Stomach (tissue), 19 donors: ENCODE results near the gene ICE1. TPM values are rescaled to one million over a fixed set of nuclear protein-coding genes. Genes with fewer than 3 reads are reported as not detected.
A peak's percentile ranks its signal among the peaks of the same experiment; 100 is the strongest.

Experiments used
- DNase-seq, 2 donors: peaks; one replicate each; pipeline versions ENCODE4 v3.0.0 to v3.0.0-alpha.2; 2013 to 2019
- H3K27ac ChIP-seq, 5 donors: fragments of 200-600 bp in 4 of 5; sonication (generic) in 4 of 5; one replicate each; pipeline ENCODE4 v1.5.1; 2013 to 2019; ENCODE audit warnings: mild to moderate bottlenecking in 1 of 5, moderate library complexity in 1 of 5
- H3K27me3 ChIP-seq, 3 donors: fragments of 200-600 bp; sonication (generic); one replicate each; pipeline ENCODE4 v1.5.1; 2017 to 2019; ENCODE audit warnings: mixed run types in 1 of 3
- H3K36me3 ChIP-seq, 4 donors: fragments of 200-600 bp; sonication (generic); 1 replicate in 3 of 4; 2 replicates in 1 of 4; pipeline ENCODE4 v1.5.1; 2016 to 2019
- H3K4me1 ChIP-seq, 4 donors: fragments of 200-600 bp; sonication (generic); one replicate each; pipeline ENCODE4 v1.5.1; 2016 to 2019
- H3K4me3 ChIP-seq, 4 donors: fragments of 200-600 bp; sonication (generic) in 3 of 4; one replicate each; pipeline ENCODE4 v1.5.1; 2016 to 2019; ENCODE audit warnings: mild to moderate bottlenecking in 1 of 4
- H3K9me3 ChIP-seq, 4 donors: fragments of 200-600 bp; sonication (generic); one replicate each; pipeline ENCODE4 v1.5.1; 2016 to 2019
- EP300 ChIP-seq: sonication (generic); formaldehyde crosslinking; IDR thresholded peaks from one replicate; pipeline ENCODE4 v1.6.1; 2017; ENCODE audit warnings: antibody characterized with exemption
- POLR2A ChIP-seq, 4 donors: fragments of 450-650 bp; IDR thresholded peaks; one replicate each; pipeline ENCODE4 v1.6.1; 2016; ENCODE audit warnings: antibody characterized with exemption in 4 of 4, control low read depth in 2 of 4, mild to moderate bottlenecking in 1 of 4, moderate library complexity in 1 of 4
- POLR2AphosphoS5 ChIP-seq, 3 donors: sonication (generic); formaldehyde crosslinking; IDR thresholded peaks; one replicate each; pipeline ENCODE4 v1.6.1; 2016; ENCODE audit warnings: antibody characterized with exemption in 3 of 3
- WGBS, 5 donors: extraction: QIAGEN DNeasy Blood & Tissue Kit in 3 of 5; methylation state at CpG; one replicate each; pipeline versions ENCODE4 v1.1.5 to v1.1.7; 2013 to 2018; 5-methylcytosine and 5-hydroxymethylcytosine counted together
- intact Hi-C: fragments of 100-400 bp; cut with DNase I; formaldehyde crosslinking; loops from one replicate; pipeline ENCODE4 v1.15.1; 2023; ENCODE audit warnings: low total_unique reads
- long read RNA-seq, 10 donors: transcript quantifications; one replicate each; lab custom pipeline, GENCODE V29; 2026
- polyA plus RNA-seq, 3 donors: library from polyadenylated mRNA; stranded (reverse); fragments of 200-250 nt; gene quantifications; one replicate each; pipeline ENCODE4 v1.2.3, GENCODE V29; 2013
- total RNA-seq, 5 donors: library from RNA; depleted of rRNA; stranded (reverse); fragments of >200 nt; gene quantifications; one replicate each; pipeline versions ENCODE4 v1.1.0 to v1.2.3, GENCODE V29; 2014 to 2016
- TF ChIP-seq, protein P1 (sequence below), 7 experiments: fragments of 450-650 bp in 4 of 7; fragments of 200-600 bp in 3 of 7; sonication (generic) in 3 of 7; IDR thresholded peaks; one replicate each; pipeline ENCODE4 v1.5.1; 2016 to 2019; ENCODE audit warnings: antibody characterized with exemption in 7 of 7, control low read depth in 2 of 7, mild to moderate bottlenecking in 1 of 7
- donor health status: healthy with polysubstance abuse.
- donor health status: Bipolar disorder and iron deficiency.
- donor health status: healthy.

Gene ICE1, protein sequence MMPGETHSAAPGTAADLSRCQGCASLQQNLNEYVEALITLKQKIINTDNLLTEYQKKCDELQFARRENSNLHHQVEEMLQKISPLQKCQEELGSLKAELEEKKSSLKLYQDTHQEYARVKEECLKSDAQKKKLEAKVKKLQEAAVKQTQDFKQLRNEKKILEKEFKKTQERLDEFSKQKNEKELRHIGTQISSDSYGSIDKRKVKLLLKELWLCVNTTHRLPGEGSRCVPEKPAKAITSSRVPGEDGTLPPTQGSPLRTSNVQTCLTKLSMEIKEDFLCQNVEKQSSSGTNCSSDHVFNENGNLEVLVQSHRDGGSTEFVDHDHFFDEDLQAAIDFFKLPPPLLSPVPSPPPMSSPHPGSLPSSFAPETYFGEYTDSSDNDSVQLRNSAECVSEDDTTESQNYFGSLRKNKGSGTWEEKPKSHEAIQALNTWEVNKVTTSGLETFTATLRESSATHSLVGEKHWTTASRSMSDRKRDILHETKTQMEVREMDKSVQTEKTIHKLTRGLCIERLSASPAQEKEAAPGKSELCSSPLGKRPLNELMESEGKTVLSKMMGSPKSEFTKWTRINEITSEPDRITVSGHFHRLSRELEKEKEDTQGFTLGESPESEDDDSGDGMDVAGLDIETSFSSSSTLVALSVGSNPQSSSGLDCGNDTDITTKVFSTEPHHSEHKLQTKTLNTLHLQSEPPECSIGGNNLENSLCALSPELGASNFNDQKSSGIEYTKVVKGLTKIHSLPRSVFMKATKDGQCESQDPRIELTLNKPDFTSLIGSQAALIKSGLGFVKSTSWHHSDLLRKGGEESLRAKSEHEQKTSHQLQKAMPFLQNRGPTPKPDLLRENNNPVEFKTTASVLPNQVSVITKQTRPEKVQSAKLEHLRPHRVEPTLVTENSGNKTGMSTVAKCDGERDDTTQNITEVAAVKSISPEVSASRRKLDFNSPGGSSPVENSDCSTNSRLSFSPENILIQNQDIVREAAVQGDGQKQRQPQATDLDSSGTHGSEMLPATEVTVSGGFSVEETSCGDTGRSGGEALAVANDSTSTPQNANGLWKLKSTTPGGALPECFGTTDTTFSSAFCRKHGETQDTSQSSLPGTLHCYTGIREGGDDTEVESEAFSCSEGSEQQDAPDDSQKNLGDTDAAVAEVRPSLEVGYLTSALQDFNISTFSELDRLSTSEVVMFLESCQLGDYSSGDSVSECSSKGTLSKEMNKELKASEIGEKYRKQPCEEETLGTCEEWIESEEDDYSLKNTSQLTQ (N-terminal part only)
- total RNA-seq: 10 to 100 TPM; 16.5 to 44.1 (median 20.1) TPM
- polyA plus RNA-seq: 1 to 10 TPM; 4.0 to 4.9 (median 4.7) TPM
- long read RNA-seq, donor 1: 0 reads
- long read RNA-seq, donor 2: 0 reads
- long read RNA-seq, donor 3: 0 reads
- long read RNA-seq, donor 4: 0 reads
- long read RNA-seq, donor 5, partial matches to known transcripts: 6 of 13 reads
- long read RNA-seq, donor 5, other reads (novel, unspliced or antisense): 5 of 13 reads
- long read RNA-seq, donor 6, partial matches to known transcripts: 0 of 6 reads
- long read RNA-seq, donor 6, other reads (novel, unspliced or antisense): 6 of 6 reads
- long read RNA-seq, donor 7: 0 reads
- long read RNA-seq, donor 8: 0 reads
- long read RNA-seq, donor 9, partial matches to known transcripts: 10 of 10 reads
- long read RNA-seq, donor 9, other reads (novel, unspliced or antisense): 0 of 10 reads
- long read RNA-seq, donor 10, partial matches to known transcripts: 0 of 1 reads
- long read RNA-seq, donor 10, other reads (novel, unspliced or antisense): 0 of 1 reads

- peak within 1 kb of the TSS; percentile 93 to 98 (median 94) for H3K27ac ChIP-seq
- peaks cover 33 to 64% (median 53%) of the 10 kb centered on the region in 4 donors for H3K4me1 ChIP-seq
- TF ChIP-seq EP300 (peak; percentile 64), POLR2A (IDR thresholded peaks at IDR 0.05) (peak in 2 of 4 donors; percentile 33 to 53), POLR2AphosphoS5 (IDR thresholded peaks at IDR 0.05) (peak; percentile 88 to 97 (median 96))
- TF ChIP-seq, protein P1, sequence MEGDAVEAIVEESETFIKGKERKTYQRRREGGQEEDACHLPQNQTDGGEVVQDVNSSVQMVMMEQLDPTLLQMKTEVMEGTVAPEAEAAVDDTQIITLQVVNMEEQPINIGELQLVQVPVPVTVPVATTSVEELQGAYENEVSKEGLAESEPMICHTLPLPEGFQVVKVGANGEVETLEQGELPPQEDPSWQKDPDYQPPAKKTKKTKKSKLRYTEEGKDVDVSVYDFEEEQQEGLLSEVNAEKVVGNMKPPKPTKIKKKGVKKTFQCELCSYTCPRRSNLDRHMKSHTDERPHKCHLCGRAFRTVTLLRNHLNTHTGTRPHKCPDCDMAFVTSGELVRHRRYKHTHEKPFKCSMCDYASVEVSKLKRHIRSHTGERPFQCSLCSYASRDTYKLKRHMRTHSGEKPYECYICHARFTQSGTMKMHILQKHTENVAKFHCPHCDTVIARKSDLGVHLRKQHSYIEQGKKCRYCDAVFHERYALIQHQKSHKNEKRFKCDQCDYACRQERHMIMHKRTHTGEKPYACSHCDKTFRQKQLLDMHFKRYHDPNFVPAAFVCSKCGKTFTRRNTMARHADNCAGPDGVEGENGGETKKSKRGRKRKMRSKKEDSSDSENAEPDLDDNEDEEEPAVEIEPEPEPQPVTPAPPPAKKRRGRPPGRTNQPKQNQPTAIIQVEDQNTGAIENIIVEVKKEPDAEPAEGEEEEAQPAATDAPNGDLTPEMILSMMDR (IDR thresholded peaks at IDR 0.05): peak in 1 of 7 experiments; percentile 18
- H3K4me3 ChIP-seq: peak within 1 kb of the TSS; percentile 100
- 0 to 1% (median 0%) methylated on average over 36 to 71 of the region's 71 CpGs for WGBS, 5 donors
- DNase-seq: peak; percentile 98
- intact Hi-C loops: no loop called here
- H3K9me3 ChIP-seq: no peaks in the 10 kb centered on the region
- H3K36me3 ChIP-seq: no peaks in the 10 kb centered on the region
- no peaks in the 10 kb centered on the region for H3K27me3 ChIP-seq
Observed at GRCh38 chr5:5421961-5422818, at the start of gene ICE1. ICE1 (plus strand) TSS chr5:5422677; CDS start chr5:5422916, 239 bp downstream.

- DNase-seq: no peak
- WGBS, 5 donors: 77 to 80% (median 77%) methylated on average over 10 of the region's 10 CpGs
- intact Hi-C loops: no loop called here
Observed at GRCh38 chr5:5372930-5373329, 49.5 kb upstream of the ICE1 start.

DNA sequence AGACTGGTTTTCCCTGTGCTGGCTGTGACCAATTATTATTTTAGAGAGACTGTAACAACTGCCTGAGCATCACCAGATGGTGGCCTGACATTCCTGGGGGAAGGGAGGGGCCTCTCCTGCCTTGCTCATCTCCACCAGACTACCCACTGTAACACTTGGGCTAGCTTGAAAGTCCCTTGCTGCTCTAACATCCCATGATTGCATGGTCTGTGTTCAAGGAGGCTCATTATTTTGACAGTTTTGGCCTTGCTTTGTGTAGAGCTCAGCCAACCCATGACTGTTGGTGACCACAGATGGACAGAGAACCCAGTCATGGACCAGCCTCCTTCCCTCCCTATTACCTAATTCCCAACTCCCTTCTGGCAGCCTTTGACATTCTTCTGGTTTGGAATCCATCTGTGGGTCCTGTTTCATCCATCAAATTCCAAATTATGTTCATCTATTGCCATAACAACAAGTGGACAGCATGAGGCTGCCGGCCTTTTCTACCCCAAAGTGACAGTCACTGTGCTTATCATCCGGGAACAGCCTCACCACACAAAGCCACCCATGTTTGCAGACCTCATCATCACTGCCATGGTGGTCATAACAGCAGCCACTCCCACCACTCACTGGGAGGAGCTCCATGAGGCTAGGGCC is 49.0 kb upstream of the ICE1 start:
- Histone ChIP-seq H3K4me1 (no peaks in the 10 kb centered on the region), H3K27me3 (no peaks in the 10 kb centered on the region), H3K36me3 (no peaks in the 10 kb centered on the region), H3K4me3 (no peak overlapping the region), H3K27ac (no peak overlapping the region), H3K9me3 (no peaks in the 10 kb centered on the region)
- TF ChIP-seq, protein P1 (IDR thresholded peaks at IDR 0.05): no peak
- TF ChIP-seq EP300 (no peak), POLR2AphosphoS5 (IDR thresholded peaks at IDR 0.05) (no peak), POLR2A (IDR thresholded peaks at IDR 0.05) (no peak)
- intact Hi-C loops: no loop called here
- no peak for DNase-seq
- WGBS, 5 donors: 83 to 100% (median 92%) methylated on average over 2 of the region's 2 CpGs

More at GRCh38 chr5:5372930-5373329, 49.5 kb upstream of the ICE1 start:
- H3K27me3 ChIP-seq: no peaks in the 10 kb centered on the region
- no peak for TF ChIP-seq POLR2A (IDR thresholded peaks at IDR 0.05)
- TF ChIP-seq, protein P1 (IDR thresholded peaks at IDR 0.05): no peak
- no peak for TF ChIP-seq POLR2AphosphoS5 (IDR thresholded peaks at IDR 0.05)
- no peak for TF ChIP-seq EP300
- H3K4me3 ChIP-seq: no peak overlapping the region
- no peaks in the 10 kb centered on the region for H3K9me3 ChIP-seq
- H3K36me3 ChIP-seq: no peaks in the 10 kb centered on the region
- H3K27ac ChIP-seq: no peak overlapping the region
- H3K4me1 ChIP-seq: no peaks in the 10 kb centered on the region
